NCI-H1417 treated with DMSO at 0.1 percent for 48 hours (cell line): Measurements from ENCODE around the gene KCNJ9.

ENCODE experiments used
- DNase-seq: peaks from one replicate; lab custom pipeline; 2025; lab: John Stamatoyannopoulos, UW

The KCNJ9 gene

GRCh38 chr1:160066829-160067745 is 14.3 kb upstream of the KCNJ9 start:
- DNase-seq = no peak

DNA sequence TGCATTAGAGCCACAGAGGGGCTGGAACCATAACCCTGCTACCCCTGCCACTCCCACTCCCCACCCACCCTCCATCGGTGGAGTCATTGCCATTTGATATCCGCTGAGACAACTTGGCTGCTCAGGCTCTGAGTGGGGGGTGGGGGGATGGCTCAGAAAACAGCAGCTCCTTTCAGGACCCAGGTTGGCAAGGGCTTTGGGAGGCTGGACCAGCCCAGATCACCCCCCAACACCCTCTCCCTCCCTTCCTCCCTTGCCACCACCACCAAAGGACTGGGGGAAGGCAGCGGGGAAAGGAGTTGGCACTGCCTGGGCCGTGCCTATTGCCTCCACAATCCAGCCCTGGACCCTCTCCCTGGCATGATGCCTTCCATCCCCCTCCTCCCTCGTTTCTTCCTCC is 13.1 kb upstream of the KCNJ9 start:
- no peak for DNase-seq

GRCh38 chr1:160069460-160070231 is 11.7 kb upstream of the KCNJ9 start, which contains the start of gene KCNJ10:
Gene KCNJ10 (minus strand): TSS chr1:160070160. CDS start chr1:160042532, 27,628 bp downstream.
- no peak for DNase-seq

GRCh38 chr1:160070243-160071163 is 10.8 kb upstream of the KCNJ9 start:
- no peak for DNase-seq

DNA sequence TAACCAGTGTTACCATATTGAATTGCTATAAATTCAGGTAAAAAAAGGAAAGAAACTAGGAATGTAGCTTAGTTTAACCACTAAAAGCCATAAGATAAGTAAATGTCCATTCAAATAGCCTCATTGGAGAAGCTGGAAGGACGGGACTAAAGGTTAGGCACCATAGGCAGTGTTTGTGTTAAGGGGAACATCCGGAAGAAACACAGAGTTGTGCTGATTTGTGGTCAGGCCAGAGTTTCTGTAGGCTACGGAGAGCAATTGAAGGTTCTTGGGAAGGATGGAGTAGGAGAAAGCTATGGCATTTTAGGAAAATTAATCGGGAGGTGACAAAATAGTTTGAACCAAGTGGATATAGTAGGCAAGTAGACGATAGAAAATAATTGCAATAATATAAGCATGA is 10.0 kb upstream of the KCNJ9 start:
- DNase-seq = no peak

GRCh38 chr1:160074865-160075264 is 6.5 kb upstream of the KCNJ9 start:
- DNase-seq = no peak

- no peak for DNase-seq
Observed at GRCh38 chr1:160075836-160076235, 5.5 kb upstream of the KCNJ9 start.

- DNase-seq = no peak
Observed at GRCh38 chr1:160076295-160076694, 5.0 kb upstream of the KCNJ9 start.

GRCh38 chr1:160077486-160077885 is 3.9 kb upstream of the KCNJ9 start:
- DNase-seq = no peak

DNA sequence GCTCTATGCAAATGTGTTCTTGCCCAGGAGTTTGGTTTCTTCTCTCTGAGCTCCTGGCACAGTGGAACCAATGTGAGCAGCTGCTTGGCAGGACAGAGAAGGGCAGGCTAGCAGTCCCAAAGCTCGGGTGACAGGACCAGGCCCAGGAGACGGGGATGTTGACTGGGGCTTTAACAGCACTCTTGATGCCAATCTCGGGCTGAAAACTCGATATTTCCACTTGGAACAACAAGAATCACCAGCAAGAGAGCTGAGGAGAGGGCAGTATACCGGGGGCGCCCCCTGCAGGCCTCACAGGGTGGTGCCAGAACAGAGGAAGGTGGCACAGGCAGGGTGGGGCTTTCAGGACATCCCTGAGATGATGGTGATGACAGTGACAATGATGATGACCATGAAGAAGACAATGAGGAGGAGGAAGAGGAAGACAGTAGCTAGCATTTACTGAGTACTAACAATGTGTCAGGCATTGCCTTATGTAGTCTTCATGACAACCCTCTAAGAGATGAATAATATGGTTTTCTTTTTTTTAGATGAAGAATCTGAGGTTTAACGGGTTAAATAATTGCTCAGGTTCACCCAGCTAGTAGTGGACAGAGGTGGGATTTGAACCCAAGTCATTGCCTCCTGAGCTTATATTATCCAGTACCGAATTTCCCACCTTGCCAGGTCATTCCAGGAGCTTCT is 2.7 kb upstream of the KCNJ9 start:
- DNase-seq = no peak

DNA sequence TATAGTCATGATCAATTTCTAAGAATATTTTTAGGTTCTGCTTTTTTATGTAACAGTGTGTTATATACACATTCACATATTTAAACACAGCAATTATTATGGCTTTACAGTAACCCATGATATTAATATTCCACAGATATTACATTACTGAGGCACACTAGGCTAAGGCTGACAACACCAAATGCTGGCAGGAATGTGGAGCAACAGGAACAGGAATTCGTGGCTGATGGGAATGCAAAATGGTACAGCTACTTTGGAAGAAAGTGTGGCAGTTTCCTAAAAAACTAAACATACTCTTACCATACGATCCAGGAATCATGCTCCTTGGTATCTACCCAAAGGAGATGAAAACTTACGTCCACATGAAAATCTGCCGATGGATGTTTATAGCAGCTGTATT is 1.9 kb upstream of the KCNJ9 start:
- no peak for DNase-seq

GRCh38 chr1:160080381-160081100 is 797 bp upstream of the KCNJ9 start:
- DNase-seq = no peak

DNA sequence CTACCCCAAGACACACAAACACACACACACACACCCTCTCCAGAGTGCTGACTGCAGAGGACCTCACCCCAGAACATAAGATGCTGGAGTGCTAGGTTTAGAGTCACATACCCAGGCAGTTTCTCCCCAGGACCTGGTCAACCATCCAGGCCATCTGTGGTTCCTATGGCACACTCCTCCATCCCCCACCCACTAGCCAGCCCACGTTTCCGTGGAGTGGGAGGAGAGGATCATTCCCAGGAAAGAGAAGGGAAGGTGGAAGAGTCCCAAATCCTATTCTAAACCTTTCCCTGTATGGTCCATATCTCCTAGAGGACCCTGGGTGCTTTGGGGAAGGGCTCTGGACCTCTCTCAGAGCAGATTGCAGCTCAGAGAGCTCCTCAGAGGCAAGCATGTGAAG is 1.1 kb downstream of the KCNJ9 start:
- no peak for DNase-seq

DNA sequence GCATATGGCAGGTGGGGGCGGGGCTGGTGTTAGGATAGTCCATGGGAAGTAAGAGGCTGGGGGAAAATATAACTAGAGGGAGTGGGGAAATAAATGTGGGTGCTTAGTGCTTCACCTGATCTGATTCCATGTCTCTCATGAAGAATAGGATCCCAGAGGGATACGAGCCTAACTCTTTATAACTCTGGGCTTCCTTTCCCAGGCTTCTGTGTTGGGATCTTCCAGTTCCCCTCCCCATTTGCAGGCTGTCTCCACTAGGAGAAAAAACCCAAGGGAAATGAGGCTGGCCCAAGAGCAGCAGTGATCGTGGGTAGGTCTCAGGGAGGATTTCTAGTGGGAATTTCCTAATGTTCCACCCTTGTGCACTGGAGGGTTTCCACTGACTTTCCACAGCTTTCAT is 1.6 kb downstream of the KCNJ9 start:
- no peak for DNase-seq

DNA sequence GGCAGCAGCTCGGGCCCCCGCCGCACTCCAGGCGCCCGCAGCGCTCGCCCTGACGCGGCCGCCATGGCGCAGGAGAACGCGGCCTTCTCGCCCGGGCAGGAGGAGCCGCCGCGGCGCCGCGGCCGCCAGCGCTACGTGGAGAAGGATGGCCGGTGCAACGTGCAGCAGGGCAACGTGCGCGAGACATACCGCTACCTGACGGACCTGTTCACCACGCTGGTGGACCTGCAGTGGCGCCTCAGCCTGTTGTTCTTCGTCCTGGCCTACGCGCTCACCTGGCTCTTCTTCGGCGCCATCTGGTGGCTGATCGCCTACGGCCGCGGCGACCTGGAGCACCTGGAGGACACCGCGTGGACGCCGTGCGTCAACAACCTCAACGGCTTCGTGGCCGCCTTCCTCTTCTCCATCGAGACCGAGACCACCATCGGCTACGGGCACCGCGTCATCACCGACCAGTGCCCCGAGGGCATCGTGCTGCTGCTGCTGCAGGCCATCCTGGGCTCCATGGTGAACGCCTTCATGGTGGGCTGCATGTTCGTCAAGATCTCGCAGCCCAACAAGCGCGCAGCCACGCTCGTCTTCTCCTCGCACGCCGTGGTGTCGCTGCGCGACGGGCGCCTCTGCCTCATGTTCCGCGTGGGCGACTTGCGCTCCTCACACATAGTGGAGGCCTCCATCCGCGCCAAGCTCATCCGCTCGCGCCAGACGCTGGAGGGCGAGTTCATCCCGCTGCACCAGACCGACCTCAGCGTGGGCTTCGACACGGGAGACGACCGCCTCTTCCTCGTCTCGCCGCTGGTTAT is 2.8 kb downstream of the KCNJ9 start:
- DNase-seq = no peak

DNA sequence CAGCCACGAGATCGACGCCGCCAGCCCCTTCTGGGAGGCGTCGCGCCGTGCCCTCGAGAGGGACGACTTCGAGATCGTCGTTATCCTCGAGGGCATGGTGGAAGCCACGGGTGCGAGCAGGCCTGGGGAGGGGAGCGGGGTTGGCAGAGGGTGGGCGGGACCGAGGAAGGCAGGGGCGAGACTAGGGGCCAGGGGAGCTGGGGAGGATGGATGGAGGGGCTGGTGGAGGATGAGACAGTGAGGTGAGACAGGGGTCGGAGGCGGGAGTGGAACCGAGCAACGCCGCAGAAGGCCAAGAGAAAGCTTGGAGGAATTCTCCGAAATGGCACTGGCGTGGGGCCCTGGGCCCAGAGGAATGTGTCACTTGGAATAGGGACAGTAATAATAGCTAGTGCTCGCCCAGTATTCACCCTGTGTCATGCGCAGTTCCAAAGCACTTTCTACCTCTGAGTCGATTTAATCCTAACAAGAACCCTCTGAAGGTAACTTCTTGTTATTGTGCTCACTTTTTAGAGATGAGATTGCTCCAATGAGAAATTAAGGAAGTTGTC is 3.5 kb downstream of the KCNJ9 start:
- DNase-seq = no peak

GRCh38 chr1:160085686-160086455 is 4.5 kb downstream of the KCNJ9 start:
- DNase-seq = no peak

DNA sequence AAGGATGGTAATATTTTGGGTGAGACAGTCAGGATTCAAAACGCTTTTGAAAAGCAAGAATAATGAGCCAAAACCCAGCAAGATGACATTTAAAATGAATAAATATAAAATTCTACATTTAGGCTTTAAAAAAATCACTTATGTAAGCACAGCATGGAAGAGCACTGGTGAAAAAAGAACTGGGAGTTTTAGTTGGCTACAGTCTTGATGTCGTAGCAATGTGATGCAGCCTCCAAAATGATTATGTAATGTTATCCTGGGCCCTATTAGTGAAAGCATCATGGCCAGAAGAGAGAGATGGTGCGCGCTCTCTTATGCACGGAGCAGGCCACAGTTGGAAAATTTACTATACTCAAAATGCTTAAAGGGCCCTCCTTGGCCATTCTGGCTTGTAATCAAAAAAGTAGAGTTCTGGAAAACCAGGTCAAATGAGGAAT is 5.1 kb downstream of the KCNJ9 start:
- no peak for DNase-seq
